Stimulated activated naive CD8-positive, alpha-beta T cell treated with anti-CD3 and anti-CD28 coated beads, Interleukin-15, Interleukin-2, amounts not matched to agents 100 U/mL and 50 U/mL, for 24 hours (primary cell): ENCODE measurements around the gene LAMC3.
"Not testable (repeated sequence)": the region's sequence is repeated elsewhere in the genome, so short reads cannot be mapped to it uniquely, and the experiment has no call there.

Source experiments
- ATAC-seq: fragments of 150-1000 bp; cut with Tn5 transposase; one replicate; pipeline ENCODE4 v1.10.0; 2021
- DNase-seq: peaks from one replicate; pipeline ENCODE4 v3.0.0; 2021

Gene LAMC3

GRCh38 chr9:131097126-131097947 is 88.4 kb downstream of the LAMC3 start:
- DNase-seq: no peak

DNA sequence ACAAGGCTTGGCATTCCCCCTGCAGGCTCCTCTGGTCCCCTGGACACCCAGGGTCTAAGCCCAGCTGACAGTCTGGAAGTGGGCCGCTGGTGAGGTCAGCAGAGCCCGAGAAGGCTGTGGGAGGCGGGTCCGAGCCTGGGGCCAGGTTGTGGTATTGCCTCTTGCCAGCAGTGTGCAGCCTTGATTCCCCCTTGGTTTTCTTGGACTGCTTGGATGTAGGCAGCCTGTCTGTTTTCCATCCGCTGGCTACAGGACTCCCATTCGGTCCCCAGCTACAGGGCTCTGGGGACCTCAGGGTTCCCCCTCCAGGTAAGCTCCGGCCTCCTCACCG is 88.9 kb downstream of the LAMC3 start:
- no peak for DNase-seq
- ATAC-seq: no peak

More at GRCh38 chr9:131097126-131097947, 88.4 kb downstream of the LAMC3 start:
- no peak for ATAC-seq

DNA sequence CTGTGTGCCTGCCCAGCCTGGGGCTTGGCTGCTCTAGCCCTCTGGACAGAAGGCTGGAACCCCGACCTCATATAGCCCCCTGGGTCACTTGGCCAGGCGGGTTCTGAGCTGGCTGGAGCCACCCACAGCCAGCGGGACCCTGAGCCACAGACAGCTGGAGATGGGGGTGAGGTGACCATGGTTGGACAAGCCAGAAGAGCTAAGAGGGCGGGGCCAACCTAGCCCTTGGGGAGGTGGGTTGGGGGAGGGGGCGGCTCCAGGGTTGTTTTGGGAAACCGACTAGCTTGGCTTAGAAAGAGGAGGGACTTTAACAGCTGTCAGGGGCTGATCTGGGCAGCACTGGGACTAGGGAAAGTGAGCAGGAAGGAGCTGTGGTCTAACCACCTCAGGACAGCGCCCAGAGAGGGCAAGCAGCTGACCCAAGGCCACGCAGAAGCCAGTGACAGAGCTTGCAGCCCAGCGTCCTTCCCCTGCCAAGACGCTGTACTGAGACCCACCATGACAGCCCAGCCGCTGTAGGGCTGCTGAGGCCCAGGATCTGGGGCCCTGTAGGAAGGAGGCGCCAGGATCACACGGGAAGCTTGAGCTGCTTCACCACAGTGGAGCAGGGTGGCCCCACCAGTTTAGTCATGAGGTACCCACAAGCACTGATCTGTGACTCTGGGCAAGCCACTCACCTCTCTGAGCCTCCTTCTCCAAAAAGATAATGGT is 89.6 kb downstream of the LAMC3 start:
- no peak for ATAC-seq

GRCh38 chr9:131099102-131099606 is 90.2 kb downstream of the LAMC3 start:
- DNase-seq (no peak), ATAC-seq (no peak)

More for the DNA sequence above, 89.6 kb downstream of the LAMC3 start:
- no peak for DNase-seq

DNA sequence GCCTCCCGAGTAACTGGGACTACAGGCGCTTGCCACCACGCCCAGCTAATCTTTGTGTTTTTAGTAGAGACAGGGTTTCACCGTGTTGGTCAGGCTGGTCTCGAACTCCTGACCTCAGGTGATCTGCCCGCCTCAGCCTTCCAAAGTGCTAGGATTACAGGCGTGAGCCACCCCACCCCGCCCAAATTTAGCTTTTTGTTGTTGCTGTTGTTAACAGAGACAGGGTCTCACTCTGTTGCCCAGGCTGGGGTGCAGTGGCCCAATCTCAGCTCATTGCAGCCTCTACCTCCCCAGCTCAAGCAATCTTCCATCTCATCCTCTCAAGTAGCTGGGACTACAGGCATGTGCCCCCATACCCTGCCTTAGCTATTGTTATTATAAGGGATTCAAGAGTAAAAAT is 90.9 kb downstream of the LAMC3 start:
- DNase-seq, ATAC-seq: not testable (repeated sequence)

DNA sequence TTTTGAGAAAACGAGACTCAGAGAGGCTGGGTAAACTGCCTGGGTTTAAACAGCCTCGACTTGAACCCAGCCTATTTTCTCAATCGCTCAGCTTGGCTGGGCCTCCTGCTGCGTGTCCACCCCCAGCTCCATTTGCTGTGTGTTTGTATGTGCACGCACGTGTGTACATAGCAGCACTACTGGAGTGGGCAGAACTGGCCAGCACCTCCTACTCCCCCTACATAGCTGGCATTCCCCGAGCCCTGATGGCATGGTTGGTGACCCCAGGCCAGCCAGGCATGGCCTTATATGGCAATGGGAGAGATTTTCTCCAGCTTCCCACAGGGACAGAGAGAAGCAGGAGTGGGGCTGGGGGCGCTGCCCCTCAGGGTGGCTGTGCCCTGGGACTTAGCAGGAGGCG is 91.5 kb downstream of the LAMC3 start:
- no peak for DNase-seq
- no peak for ATAC-seq

- no peak for ATAC-seq
- DNase-seq: no peak
Measured at GRCh38 chr9:131101207-131101964, 92.4 kb downstream of the LAMC3 start.

- no peak for DNase-seq
- ATAC-seq: no peak
Measured at GRCh38 chr9:131103024-131103423, 94.0 kb downstream of the LAMC3 start.

DNA sequence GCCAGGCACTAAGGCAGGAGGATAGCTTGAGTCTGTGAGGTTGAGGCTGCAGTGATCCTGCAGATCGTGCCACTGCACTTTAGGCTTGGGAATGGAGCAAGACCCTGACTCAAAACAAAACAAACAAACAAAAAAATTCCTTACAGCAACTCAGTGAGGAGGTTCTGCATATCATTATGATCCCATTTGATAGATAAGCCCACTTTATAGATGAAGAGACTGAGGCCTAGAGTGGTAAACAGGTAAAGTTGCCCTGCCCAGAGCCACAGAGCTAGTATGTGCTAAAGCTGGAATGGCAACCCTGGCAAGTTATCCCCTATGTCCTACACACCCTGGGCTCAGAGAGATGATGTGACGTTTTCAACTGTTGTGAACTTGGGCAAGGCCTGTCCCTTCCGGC is 94.6 kb downstream of the LAMC3 start:
- DNase-seq (no peak), ATAC-seq (no peak)

GRCh38 chr9:131104016-131104740 is 95.2 kb downstream of the LAMC3 start:
- ATAC-seq: no peak
- DNase-seq: no peak

GRCh38 chr9:131105952-131106351 is 97.0 kb downstream of the LAMC3 start:
- ATAC-seq (no peak), DNase-seq (no peak)

GRCh38 chr9:131107760-131108159 is 98.8 kb downstream of the LAMC3 start:
- DNase-seq: no peak
- ATAC-seq: no peak

GRCh38 chr9:131111186-131111853 is 102.3 kb downstream of the LAMC3 start:
- no peak for ATAC-seq
- DNase-seq: no peak

- ATAC-seq (no peak), DNase-seq (no peak)
Measured at GRCh38 chr9:131111854-131112311, 102.9 kb downstream of the LAMC3 start.

- no peak for ATAC-seq
- DNase-seq: no peak
Measured at GRCh38 chr9:131112374-131113154, 103.6 kb downstream of the LAMC3 start.

DNA sequence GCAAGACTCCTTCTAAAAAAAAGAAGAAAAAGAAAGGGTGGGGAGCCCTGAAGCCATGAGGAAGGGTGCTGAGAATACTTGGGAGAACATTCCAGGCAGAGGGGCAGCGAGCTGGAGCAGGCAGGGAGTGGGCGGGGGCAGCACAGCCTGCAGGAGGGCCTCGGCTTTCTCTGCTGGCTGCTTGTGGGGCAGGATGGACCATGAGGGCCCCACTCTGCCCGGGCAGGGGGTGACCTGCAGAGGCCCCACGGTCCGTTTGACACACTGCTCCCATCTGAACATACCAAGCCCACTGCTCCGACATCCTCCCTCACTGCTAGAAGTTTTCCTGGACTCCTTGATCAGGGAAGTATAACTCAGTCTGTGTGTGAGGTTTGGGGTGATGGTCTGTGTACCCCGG is 104.7 kb downstream of the LAMC3 start:
- DNase-seq: no peak
- no peak for ATAC-seq

GRCh38 chr9:131114084-131114535 is 105.1 kb downstream of the LAMC3 start:
- no peak for DNase-seq
- ATAC-seq: no peak

DNA sequence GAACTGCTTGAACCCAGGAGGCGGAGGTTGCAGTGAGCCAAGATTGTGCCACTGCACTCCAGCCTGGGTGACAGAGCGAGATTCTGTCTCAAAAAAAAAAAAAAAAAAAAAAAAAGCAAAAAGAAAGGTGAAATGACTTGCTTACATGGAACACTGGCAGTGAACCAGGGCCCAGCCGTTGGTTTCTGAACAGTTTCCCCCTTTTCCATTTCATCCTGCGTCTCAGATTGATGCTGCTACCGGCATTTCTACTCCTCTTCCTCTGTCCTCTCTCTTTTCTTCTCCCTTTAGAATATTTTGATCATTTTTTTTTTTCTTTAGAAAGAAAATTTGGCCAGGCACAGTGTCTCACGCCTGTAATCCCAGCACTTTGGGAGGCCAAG is 106.4 kb downstream of the LAMC3 start:
- not testable (repeated sequence) for ATAC-seq, DNase-seq

- no peak for ATAC-seq
- no peak for DNase-seq
Measured at GRCh38 chr9:131116281-131117120, 107.5 kb downstream of the LAMC3 start.
